ENCODE data around the gene EDIL3. TPM values are rescaled to one million over a fixed set of nuclear protein-coding genes. Genes with fewer than 3 reads are reported as not detected.

Gene EDIL3
- total RNA-seq, 6 experiments from 2014 or later = 3.0 to 52.7 (median 47.5) TPM

GRCh38 chr5:83947763-83948162, 436.9 kb downstream of the EDIL3 start:
- TF ChIP-seq CTCF (IDR thresholded peaks at IDR 0.05) = no peak
- Mint-ChIP-seq H3K9me3 (peaks cover 19% of the 10 kb centered on the region), H3K36me3 (ENCODE audit: low read depth) (no peaks in the 10 kb centered on the region; the same call in 1 of the 2 replicates), H3K27me3 (ENCODE audit: insufficient read depth) (no peaks in the 10 kb centered on the region), H3K27ac (no peak overlapping the region), H3K4me1 (ENCODE audit: low read depth) (no peaks in the 10 kb centered on the region), H3K4me3 (no peak overlapping the region)
- DNase-seq = no peak

- TF ChIP-seq CTCF (IDR thresholded peaks at IDR 0.05) = no peak
These were observed 438.2 kb downstream of the EDIL3 start for GRCh38 chr5:83946516-83946915.

GRCh38 chr5:83942155-83942554, 442.5 kb downstream of the EDIL3 start:
- no peak for DNase-seq
- no peaks in the 10 kb centered on the region for H3K36me3 Mint-ChIP-seq (ENCODE audit: low read depth)
- no peaks in the 10 kb centered on the region; the same call in 1 of the 2 replicates for H3K9me3 Mint-ChIP-seq
- no peak overlapping the region for H3K4me3 Mint-ChIP-seq
- no peaks in the 10 kb centered on the region for H3K27me3 Mint-ChIP-seq (ENCODE audit: insufficient read depth)
- H3K4me1 Mint-ChIP-seq (ENCODE audit: low read depth) = no peaks in the 10 kb centered on the region
- H3K27ac Mint-ChIP-seq = no peak overlapping the region
- no peak for TF ChIP-seq CTCF (IDR thresholded peaks at IDR 0.05)

More at GRCh38 chr5:83946516-83946915, 438.2 kb downstream of the EDIL3 start:
- H3K4me1 Mint-ChIP-seq (ENCODE audit: low read depth) = no peaks in the 10 kb centered on the region
- H3K27ac Mint-ChIP-seq = no peak overlapping the region
- H3K9me3 Mint-ChIP-seq = peaks cover 17% of the 10 kb centered on the region
- H3K36me3 Mint-ChIP-seq (ENCODE audit: low read depth) = no peaks in the 10 kb centered on the region; the same call in 1 of the 2 replicates
- DNase-seq = no peak
- no peaks in the 10 kb centered on the region for H3K27me3 Mint-ChIP-seq (ENCODE audit: insufficient read depth)
- no peak overlapping the region for H3K4me3 Mint-ChIP-seq

- no peaks in the 10 kb centered on the region for H3K4me1 Mint-ChIP-seq (ENCODE audit: low read depth)
- no peak for DNase-seq
- no peaks in the 10 kb centered on the region; the same call in 1 of the 2 replicates for H3K9me3 Mint-ChIP-seq
These were observed 446.8 kb downstream of the EDIL3 start for GRCh38 chr5:83937837-83938236.

GRCh38 chr5:83931969-83932368, 452.7 kb downstream of the EDIL3 start:
- H3K9me3 Mint-ChIP-seq = peaks cover 9% of the 10 kb centered on the region
- peaks cover 2% of the 10 kb centered on the region; the same call in 1 of the 2 replicates for H3K27me3 Mint-ChIP-seq (ENCODE audit: insufficient read depth)
- DNase-seq = no peak
- peaks cover 9% of the 10 kb centered on the region; the same call in 1 of the 2 replicates for H3K36me3 Mint-ChIP-seq (ENCODE audit: low read depth)
- H3K4me3 Mint-ChIP-seq = no peak overlapping the region
- no peak for TF ChIP-seq CTCF (IDR thresholded peaks at IDR 0.05)
- H3K4me1 Mint-ChIP-seq (ENCODE audit: low read depth) = peaks cover 8% of the 10 kb centered on the region; the same call in 1 of the 2 replicates
- H3K27ac Mint-ChIP-seq = no peak overlapping the region

More at GRCh38 chr5:83937837-83938236, 446.8 kb downstream of the EDIL3 start:
- no peaks in the 10 kb centered on the region for H3K27me3 Mint-ChIP-seq (ENCODE audit: insufficient read depth)
- TF ChIP-seq CTCF (IDR thresholded peaks at IDR 0.05) = no peak
- H3K36me3 Mint-ChIP-seq (ENCODE audit: low read depth) = no peaks in the 10 kb centered on the region
- no peak overlapping the region for H3K4me3 Mint-ChIP-seq
- H3K27ac Mint-ChIP-seq = no peak overlapping the region

All from HFFc6 (cell line).